ENCODE results near the gene LTA. TPM values are rescaled to one million over a fixed set of nuclear protein-coding genes. Genes with fewer than 3 reads are reported as not detected.
A peak's percentile ranks its signal among the peaks of the same experiment; 100 is the strongest.

Gene LTA
- total RNA-seq, 1 experiment from 2014 or later = not detected

- H2BK15ac ChIP-seq (ENCODE audit: low read depth, low read length) = no peak overlapping the region
- H2BK20ac ChIP-seq (ENCODE audit: low read depth, low read length, poor library complexity, severe bottlenecking) = no peak overlapping the region
- H4K91ac ChIP-seq (ENCODE audit: insufficient read length, low read depth, low read length) = no peak overlapping the region
- H3K4me2 ChIP-seq (ENCODE audit: insufficient read depth, insufficient read length, low read length) = no peak overlapping the region
- peaks cover 11% of the 10 kb centered on the region for H3K23me2 ChIP-seq (ENCODE audit: insufficient read length, low read depth, low read length, poor library complexity, severe bottlenecking)
- H4K8ac ChIP-seq (replicated peaks; ENCODE audit: insufficient read length, low read depth, low read length) = no peak overlapping the region
- no peaks in the 10 kb centered on the region for H3K36me3 Mint-ChIP-seq (ENCODE audit: insufficient read depth in 1 of 3, low read depth in 3 of 3)
- no peaks in the 10 kb centered on the region for H4K20me1 ChIP-seq (ENCODE audit: control insufficient read depth, insufficient read depth, insufficient read length)
- H3K27ac ChIP-seq (ENCODE audit: insufficient read length, low read depth, low read length) = no peak overlapping the region
- no peaks in the 10 kb centered on the region for H3K79me1 ChIP-seq (ENCODE audit: insufficient read depth, low read depth, low read length, poor library complexity, severe bottlenecking)
- H3K9me3 ChIP-seq (ENCODE audit: control insufficient read depth, low read depth, low read length) = no peaks in the 10 kb centered on the region
- no peak overlapping the region for H4K5ac ChIP-seq (ENCODE audit: insufficient read length, low read depth, low read length)
- H3K4ac ChIP-seq (ENCODE audit: low read depth, low read length) = no peak overlapping the region
- no peak overlapping the region for H3K14ac ChIP-seq (ENCODE audit: insufficient read depth, low read length)
- H3K4me1 Mint-ChIP-seq = peaks cover 32 to 35% of the 10 kb centered on the region in 2 experiments
- H3K23ac ChIP-seq (ENCODE audit: insufficient read length, low read depth, low read length) = no peak overlapping the region
- H3T11ph ChIP-seq (ENCODE audit: low read length) = no peak overlapping the region
- no peak overlapping the region for H3K56ac ChIP-seq (ENCODE audit: insufficient read length, low read depth, low read length)
- no peak for TF ChIP-seq CTCF (conservative IDR thresholded peaks at IDR 0.05)
- no peaks in the 10 kb centered on the region; a peak in 1 of 5 replicates for H3K9me3 Mint-ChIP-seq
- no peak overlapping the region for H3K9ac ChIP-seq (ENCODE audit: extremely low read depth, insufficient read length, low read length)
- no CpG with 5 or more reads among the region's 3 CpGs for WGBS (ENCODE audit: extremely low coverage, insufficient read length, low lambda C conversion rate)
- H3K27ac Mint-ChIP-seq = no peak overlapping the region; a peak in 1 of 7 replicates
- no peak overlapping the region for H2BK12ac ChIP-seq (ENCODE audit: insufficient read length, low read depth, low read length)
- H2AFZ ChIP-seq (ENCODE audit: low read length) = no peak overlapping the region
- no peaks in the 10 kb centered on the region for H3K79me2 ChIP-seq (ENCODE audit: insufficient read depth, low read length)
- H3K4me3 Mint-ChIP-seq = peak overlapping the region in 1 of 2 experiments; percentile 31; a peak in 1 of 5 replicates
- peaks cover 45% of the 10 kb centered on the region for H3K27me3 Mint-ChIP-seq (ENCODE audit: low read depth)
- no peak overlapping the region for H2AK5ac ChIP-seq (ENCODE audit: insufficient read length, low read length)
- no peak overlapping the region for H2BK120ac ChIP-seq (ENCODE audit: low read depth, low read length, poor library complexity, severe bottlenecking)
- DNase-seq = no peak
- no peak overlapping the region for H3K18ac ChIP-seq (ENCODE audit: insufficient read length, low read depth, low read length)
- H3K27me3 ChIP-seq (ENCODE audit: insufficient read depth, low read length) = no peaks in the 10 kb centered on the region
- no peak overlapping the region for H2BK5ac ChIP-seq (ENCODE audit: insufficient read length, low read length)
- peaks cover 2% of the 10 kb centered on the region; the same call in 1 of the 2 replicates for H3K4me1 ChIP-seq (ENCODE audit: insufficient read depth, low read length)
Observed at GRCh38 chr6:31579119-31579505, 7.0 kb downstream of the LTA start.

Measured in H9 (cell line).